ENCODE measurements around the gene SSC5D. TPM values are rescaled to one million over a fixed set of nuclear protein-coding genes. Genes with fewer than 3 reads are reported as not detected.

The SSC5D gene
- polyA plus RNA-seq, 1 of the 3 experiments (the other 2 are of a cell fraction), result 4.9 TPM

DNA sequence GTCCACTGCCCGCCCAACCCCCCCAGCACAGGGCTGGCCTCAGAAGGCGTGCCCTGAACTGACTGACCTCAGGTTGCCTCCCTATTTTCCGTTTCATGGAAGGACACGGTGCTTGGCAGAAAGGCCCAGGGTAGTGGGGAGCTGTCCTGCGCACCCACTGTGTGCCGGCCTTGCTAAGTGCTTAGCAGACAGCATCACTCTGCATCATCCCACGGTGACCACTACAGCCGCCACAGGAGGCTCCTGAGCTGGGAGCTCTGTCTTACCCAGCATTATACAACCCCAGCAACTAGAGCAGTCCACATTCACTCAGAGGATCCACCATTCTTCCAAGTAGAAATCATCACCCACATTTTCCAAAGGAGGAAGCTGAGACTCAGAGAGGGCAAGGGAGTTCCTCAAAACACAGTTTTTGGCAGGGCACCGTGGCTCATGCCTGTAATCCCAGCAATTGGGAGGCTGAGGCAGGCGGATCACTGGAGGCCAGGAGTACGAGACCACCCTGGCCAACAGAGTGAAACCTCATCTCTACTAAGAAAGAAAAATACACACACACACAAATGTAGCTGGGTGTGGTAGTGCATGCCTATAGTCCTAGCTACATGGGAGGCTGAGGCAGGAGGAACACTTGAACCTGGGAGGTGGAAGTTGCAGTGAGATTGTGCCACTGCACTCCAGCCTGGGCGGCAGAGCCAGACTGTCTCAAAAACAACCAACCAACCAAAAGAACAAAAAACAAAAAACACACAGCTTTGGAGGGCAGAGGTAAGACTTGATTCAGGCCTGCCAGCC is 47.1 kb downstream of the SSC5D start:
- POLR2A ChIA-PET, result no interaction called here
- no peak for DNase-seq
- Histone ChIP-seq H3K9me3 (no peaks in the 10 kb centered on the region), H3K79me2 (ENCODE audit: insufficient read depth) (no peaks in the 10 kb centered on the region), H3K9me2 (no peaks in the 10 kb centered on the region), H3K27me3 (ENCODE audit: insufficient read depth) (no peaks in the 10 kb centered on the region), H3K36me3 (replicated peaks in 1 of 2; ENCODE audit: control insufficient read depth in 1 of 2, insufficient read depth in 2 of 2, low read length in 1 of 2) (no peaks in the 10 kb centered on the region), H3K27ac (ENCODE audit: low read depth in 2 of 2, low read length in 1 of 2) (no peak overlapping the region), H3K9ac (no peak overlapping the region), H3K4me1 (ENCODE audit: control insufficient read depth in 1 of 2, insufficient read depth in 2 of 2, low read depth in 1 of 2, low read length in 1 of 2) (peaks cover 0 to 3% of the 10 kb centered on the region in 2 experiments; a peak in 2 of 4 replicates), H3F3A (replicated peaks; ENCODE audit: insufficient read depth) (peaks cover 4% of the 10 kb centered on the region), H3K4me2 (no peak overlapping the region), H2AFZ (ENCODE audit: low read depth) (no peak overlapping the region), H3K4me3 (ENCODE audit: low read depth in 2 of 2, low read length in 1 of 2) (no peak overlapping the region), H4K20me1 (ENCODE audit: insufficient read depth) (no peaks in the 10 kb centered on the region)
- 74% methylated on average over 6 of the region's 12 CpGs for WGBS (ENCODE audit: low lambda C conversion rate)
- CTCF ChIA-PET, result interaction anchor here (1.0 to 2.1 kb wide), 5 partner anchors 9 to 96 kb away, joined by 3 to 9 read pairs (median 5); no protein-coding TSS in a partner anchor
- TF ChIP-seq FOXM1 (IDR thresholded peaks at IDR 0.05; ENCODE audit: low read depth), result no peak
- TF ChIP-seq GATA2 (CRISPR knock-in tag; IDR thresholded peaks at IDR 0.05), result no peak
- TF ChIP-seq YY1 (IDR thresholded peaks at IDR 0.05; ENCODE audit: low read depth), result no peak
- no peak for TF ChIP-seq TEAD4 (IDR thresholded peaks at IDR 0.05; ENCODE audit: borderline replicate concordance, insufficient read depth)
- no peak for TF ChIP-seq RAD21 (IDR thresholded peaks at IDR 0.05; ENCODE audit: low read length)
- TF ChIP-seq RFX5 (IDR thresholded peaks at IDR 0.05; ENCODE audit: low read length), result no peak
- TF ChIP-seq, protein P1, sequence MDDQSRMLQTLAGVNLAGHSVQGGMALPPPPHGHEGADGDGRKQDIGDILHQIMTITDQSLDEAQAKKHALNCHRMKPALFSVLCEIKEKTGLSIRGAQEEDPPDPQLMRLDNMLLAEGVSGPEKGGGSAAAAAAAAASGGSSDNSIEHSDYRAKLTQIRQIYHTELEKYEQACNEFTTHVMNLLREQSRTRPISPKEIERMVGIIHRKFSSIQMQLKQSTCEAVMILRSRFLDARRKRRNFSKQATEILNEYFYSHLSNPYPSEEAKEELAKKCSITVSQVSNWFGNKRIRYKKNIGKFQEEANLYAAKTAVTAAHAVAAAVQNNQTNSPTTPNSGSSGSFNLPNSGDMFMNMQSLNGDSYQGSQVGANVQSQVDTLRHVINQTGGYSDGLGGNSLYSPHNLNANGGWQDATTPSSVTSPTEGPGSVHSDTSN (IDR thresholded peaks at IDR 0.05), result no peak
- TF ChIP-seq CHD2 (IDR thresholded peaks at IDR 0.05; ENCODE audit: low read length, partially characterized antibody), result no peak
- no peak for TF ChIP-seq SMC3 (IDR thresholded peaks at IDR 0.05; ENCODE audit: low read depth, low read length)

DNA sequence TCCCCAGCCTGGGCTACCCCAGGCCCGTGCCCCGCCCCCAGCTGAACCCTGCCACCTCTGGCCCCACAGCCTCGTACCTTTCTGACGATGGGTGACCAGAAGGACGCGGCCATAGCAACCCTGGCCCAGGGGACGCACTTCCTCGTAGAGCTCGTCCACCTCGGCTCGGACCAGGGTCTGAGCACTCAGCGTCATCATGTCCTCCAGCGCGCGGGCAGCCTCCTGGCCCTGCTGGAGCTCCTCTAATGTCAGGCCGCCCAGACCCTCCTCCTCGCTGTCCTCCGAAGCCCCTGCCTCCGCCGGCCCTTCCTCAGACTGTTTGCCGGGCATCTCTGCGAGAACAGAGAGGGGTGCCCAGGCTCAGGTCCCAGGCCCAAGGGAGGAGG is 47.7 kb downstream of the SSC5D start:
- POLR2A ChIA-PET, result no interaction called here

More for the DNA sequence above, 47.7 kb downstream of the SSC5D start:
- 97% methylated on average over 21 of the region's 22 CpGs for WGBS (ENCODE audit: low lambda C conversion rate)
- no peaks in the 10 kb centered on the region for H3K9me2 ChIP-seq
- no peak overlapping the region for H2AFZ ChIP-seq (ENCODE audit: low read depth)
- no peaks in the 10 kb centered on the region for H3K27me3 ChIP-seq (ENCODE audit: insufficient read depth)
- DNase-seq, result no peak
- H4K20me1 ChIP-seq (ENCODE audit: insufficient read depth), result no peaks in the 10 kb centered on the region
- peaks cover 4% of the 10 kb centered on the region for H3F3A ChIP-seq (replicated peaks; ENCODE audit: insufficient read depth)
- no peak overlapping the region for H3K4me2 ChIP-seq
- no peak overlapping the region for H3K4me3 ChIP-seq (ENCODE audit: low read depth in 2 of 2, low read length in 1 of 2)
- peaks cover 0 to 3% of the 10 kb centered on the region in 2 experiments; a peak in 2 of 4 replicates for H3K4me1 ChIP-seq (ENCODE audit: control insufficient read depth in 1 of 2, insufficient read depth in 2 of 2, low read depth in 1 of 2, low read length in 1 of 2)
- TF ChIP-seq, protein P2, sequence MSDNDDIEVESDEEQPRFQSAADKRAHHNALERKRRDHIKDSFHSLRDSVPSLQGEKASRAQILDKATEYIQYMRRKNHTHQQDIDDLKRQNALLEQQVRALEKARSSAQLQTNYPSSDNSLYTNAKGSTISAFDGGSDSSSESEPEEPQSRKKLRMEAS (IDR thresholded peaks at IDR 0.05; ENCODE audit: low read depth), result no peak
- TF ChIP-seq, protein P3, sequence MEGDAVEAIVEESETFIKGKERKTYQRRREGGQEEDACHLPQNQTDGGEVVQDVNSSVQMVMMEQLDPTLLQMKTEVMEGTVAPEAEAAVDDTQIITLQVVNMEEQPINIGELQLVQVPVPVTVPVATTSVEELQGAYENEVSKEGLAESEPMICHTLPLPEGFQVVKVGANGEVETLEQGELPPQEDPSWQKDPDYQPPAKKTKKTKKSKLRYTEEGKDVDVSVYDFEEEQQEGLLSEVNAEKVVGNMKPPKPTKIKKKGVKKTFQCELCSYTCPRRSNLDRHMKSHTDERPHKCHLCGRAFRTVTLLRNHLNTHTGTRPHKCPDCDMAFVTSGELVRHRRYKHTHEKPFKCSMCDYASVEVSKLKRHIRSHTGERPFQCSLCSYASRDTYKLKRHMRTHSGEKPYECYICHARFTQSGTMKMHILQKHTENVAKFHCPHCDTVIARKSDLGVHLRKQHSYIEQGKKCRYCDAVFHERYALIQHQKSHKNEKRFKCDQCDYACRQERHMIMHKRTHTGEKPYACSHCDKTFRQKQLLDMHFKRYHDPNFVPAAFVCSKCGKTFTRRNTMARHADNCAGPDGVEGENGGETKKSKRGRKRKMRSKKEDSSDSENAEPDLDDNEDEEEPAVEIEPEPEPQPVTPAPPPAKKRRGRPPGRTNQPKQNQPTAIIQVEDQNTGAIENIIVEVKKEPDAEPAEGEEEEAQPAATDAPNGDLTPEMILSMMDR (IDR thresholded peaks at IDR 0.05), result no peak
- TF ChIP-seq GABPA (IDR thresholded peaks at IDR 0.05; ENCODE audit: low read depth) (no peak), SMC3 (IDR thresholded peaks at IDR 0.05; ENCODE audit: low read depth, low read length) (no peak), RFX5 (IDR thresholded peaks at IDR 0.05; ENCODE audit: low read length) (no peak)
- no peaks in the 10 kb centered on the region for H3K79me2 ChIP-seq (ENCODE audit: insufficient read depth)
- CTCF ChIA-PET, result interaction anchor here (1.0 to 2.1 kb wide), 5 partner anchors 8 to 96 kb away, joined by 3 to 9 read pairs (median 5); no protein-coding TSS in a partner anchor
- H3K27ac ChIP-seq (ENCODE audit: low read depth in 2 of 2, low read length in 1 of 2), result no peak overlapping the region
- no peaks in the 10 kb centered on the region for H3K9me3 ChIP-seq
- H3K36me3 ChIP-seq (replicated peaks in 1 of 2; ENCODE audit: control insufficient read depth in 1 of 2, insufficient read depth in 2 of 2, low read length in 1 of 2), result no peaks in the 10 kb centered on the region
- no peak overlapping the region for H3K9ac ChIP-seq
